ENCODE measurements around the gene EPS8L3. TPM values are rescaled to one million over a fixed set of nuclear protein-coding genes. Genes with fewer than 3 reads are reported as not detected.
A peak's percentile ranks its signal among the peaks of the same experiment; 100 is the strongest.

Gene EPS8L3
- total RNA-seq, 1 experiment from 2014 or later: not detected

DNA sequence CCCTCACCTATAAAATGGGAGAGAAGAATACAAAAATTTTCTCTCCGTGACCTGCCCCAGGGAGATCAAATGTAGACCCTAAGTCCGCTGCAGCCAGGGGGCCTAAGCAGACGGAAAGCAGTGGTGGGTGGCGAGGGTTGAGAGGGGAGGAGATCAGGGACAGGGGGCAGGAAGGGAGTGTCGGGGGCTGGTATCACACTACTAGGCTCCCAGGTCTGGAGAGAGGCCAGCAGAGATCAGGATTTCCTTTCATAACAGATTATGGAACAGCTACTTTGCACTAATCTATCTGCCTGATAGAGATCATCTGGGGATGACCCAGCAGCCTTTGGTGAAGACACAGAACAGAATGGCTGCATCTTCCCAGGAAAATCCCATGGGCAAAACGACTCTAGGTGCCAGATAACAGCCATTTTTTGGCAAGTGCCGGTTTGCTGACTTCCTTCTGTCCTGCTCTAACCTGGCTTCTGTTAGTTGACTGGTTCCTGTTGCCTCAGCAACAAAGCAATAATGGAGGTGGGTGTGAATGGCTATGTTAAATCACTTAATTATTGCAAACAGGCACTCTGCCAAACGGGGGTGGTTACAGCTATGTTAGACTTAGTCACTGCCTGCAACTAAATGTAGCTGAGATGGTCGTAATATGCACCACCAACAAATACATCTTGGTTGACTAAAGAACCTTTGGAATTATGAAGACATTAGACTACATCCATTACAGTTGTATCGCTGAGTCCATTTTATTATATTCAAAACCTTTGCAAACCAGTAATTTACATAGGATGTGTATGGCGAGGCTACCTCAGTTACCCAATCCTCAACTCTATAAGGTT is 30.0 kb upstream of the EPS8L3 start:
- H3K9me3 ChIP-seq (ENCODE audit: control insufficient read depth, insufficient read depth, low read depth, low read length): no peaks in the 10 kb centered on the region
- CTCF ChIA-PET: interaction anchor here (0.6 to 0.7 kb wide), 2 partner anchors 130 to 272 kb away, joined by 6 read pairs; no protein-coding TSS in a partner anchor
- POLR2A ChIA-PET: interaction anchor here (0.7 kb wide), 1 partner anchor 191 kb away, joined by 3 read pairs; the partner anchor contains the start of gene AHCYL1
- BruUV-seq (replicated peaks): TSS peak; percentile 67
- no peaks in the 10 kb centered on the region for H3K36me3 ChIP-seq (ENCODE audit: control insufficient read depth, insufficient read depth, low read length)
- H3K27me3 ChIP-seq (ENCODE audit: control insufficient read depth, insufficient read depth, low read length): no peaks in the 10 kb centered on the region
- peak overlapping the region; percentile 93 for H3K27ac ChIP-seq (ENCODE audit: low read length)
- in situ Hi-C loops (cut with HindIII; ENCODE audit: low pct_unique_long_range_greater_than_20kb, low sequenced_read_pairs) (no loop called here), intact Hi-C loops (cut with micrococcal nuclease; ENCODE audit: unreplicated experiment) (loop anchor here (5.0 kb wide), 1 partner anchor 119 kb away; the partner anchor contains the start of gene CSF1)
- TF ChIP-seq, protein P1, sequence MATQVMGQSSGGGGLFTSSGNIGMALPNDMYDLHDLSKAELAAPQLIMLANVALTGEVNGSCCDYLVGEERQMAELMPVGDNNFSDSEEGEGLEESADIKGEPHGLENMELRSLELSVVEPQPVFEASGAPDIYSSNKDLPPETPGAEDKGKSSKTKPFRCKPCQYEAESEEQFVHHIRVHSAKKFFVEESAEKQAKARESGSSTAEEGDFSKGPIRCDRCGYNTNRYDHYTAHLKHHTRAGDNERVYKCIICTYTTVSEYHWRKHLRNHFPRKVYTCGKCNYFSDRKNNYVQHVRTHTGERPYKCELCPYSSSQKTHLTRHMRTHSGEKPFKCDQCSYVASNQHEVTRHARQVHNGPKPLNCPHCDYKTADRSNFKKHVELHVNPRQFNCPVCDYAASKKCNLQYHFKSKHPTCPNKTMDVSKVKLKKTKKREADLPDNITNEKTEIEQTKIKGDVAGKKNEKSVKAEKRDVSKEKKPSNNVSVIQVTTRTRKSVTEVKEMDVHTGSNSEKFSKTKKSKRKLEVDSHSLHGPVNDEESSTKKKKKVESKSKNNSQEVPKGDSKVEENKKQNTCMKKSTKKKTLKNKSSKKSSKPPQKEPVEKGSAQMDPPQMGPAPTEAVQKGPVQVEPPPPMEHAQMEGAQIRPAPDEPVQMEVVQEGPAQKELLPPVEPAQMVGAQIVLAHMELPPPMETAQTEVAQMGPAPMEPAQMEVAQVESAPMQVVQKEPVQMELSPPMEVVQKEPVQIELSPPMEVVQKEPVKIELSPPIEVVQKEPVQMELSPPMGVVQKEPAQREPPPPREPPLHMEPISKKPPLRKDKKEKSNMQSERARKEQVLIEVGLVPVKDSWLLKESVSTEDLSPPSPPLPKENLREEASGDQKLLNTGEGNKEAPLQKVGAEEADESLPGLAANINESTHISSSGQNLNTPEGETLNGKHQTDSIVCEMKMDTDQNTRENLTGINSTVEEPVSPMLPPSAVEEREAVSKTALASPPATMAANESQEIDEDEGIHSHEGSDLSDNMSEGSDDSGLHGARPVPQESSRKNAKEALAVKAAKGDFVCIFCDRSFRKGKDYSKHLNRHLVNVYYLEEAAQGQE (IDR thresholded peaks at IDR 0.05; ENCODE audit: insufficient read depth in 1 of 2, low read depth in 2 of 2, low read length in 1 of 2): no peak
- TF ChIP-seq POLR2AphosphoS5 (IDR thresholded peaks at IDR 0.05; ENCODE audit: low read depth, low read length) (no peak), TCF7L2 (IDR thresholded peaks at IDR 0.05; ENCODE audit: low read depth, low read length) (no peak), SIN3A (IDR thresholded peaks at IDR 0.05; ENCODE audit: borderline replicate concordance, insufficient read depth, low read depth, low read length) (no peak)
- TF ChIP-seq, protein P2, sequence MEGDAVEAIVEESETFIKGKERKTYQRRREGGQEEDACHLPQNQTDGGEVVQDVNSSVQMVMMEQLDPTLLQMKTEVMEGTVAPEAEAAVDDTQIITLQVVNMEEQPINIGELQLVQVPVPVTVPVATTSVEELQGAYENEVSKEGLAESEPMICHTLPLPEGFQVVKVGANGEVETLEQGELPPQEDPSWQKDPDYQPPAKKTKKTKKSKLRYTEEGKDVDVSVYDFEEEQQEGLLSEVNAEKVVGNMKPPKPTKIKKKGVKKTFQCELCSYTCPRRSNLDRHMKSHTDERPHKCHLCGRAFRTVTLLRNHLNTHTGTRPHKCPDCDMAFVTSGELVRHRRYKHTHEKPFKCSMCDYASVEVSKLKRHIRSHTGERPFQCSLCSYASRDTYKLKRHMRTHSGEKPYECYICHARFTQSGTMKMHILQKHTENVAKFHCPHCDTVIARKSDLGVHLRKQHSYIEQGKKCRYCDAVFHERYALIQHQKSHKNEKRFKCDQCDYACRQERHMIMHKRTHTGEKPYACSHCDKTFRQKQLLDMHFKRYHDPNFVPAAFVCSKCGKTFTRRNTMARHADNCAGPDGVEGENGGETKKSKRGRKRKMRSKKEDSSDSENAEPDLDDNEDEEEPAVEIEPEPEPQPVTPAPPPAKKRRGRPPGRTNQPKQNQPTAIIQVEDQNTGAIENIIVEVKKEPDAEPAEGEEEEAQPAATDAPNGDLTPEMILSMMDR (IDR thresholded peaks at IDR 0.05): no peak
- ATAC-seq (peak; percentile 14; the same call in 1 of the 2 replicates), DNase-seq (ENCODE audit: low read depth, low spot score) (no peak)
- peak overlapping the region in 1 of 2 experiments; percentile 20; a peak in 1 of 4 replicates for H3K4me3 ChIP-seq (ENCODE audit: low read depth in 2 of 2, low read length in 2 of 2)
- H3K4me1 ChIP-seq (ENCODE audit: control insufficient read depth, insufficient read depth, low read length): peaks cover 75% of the 10 kb centered on the region

DNA sequence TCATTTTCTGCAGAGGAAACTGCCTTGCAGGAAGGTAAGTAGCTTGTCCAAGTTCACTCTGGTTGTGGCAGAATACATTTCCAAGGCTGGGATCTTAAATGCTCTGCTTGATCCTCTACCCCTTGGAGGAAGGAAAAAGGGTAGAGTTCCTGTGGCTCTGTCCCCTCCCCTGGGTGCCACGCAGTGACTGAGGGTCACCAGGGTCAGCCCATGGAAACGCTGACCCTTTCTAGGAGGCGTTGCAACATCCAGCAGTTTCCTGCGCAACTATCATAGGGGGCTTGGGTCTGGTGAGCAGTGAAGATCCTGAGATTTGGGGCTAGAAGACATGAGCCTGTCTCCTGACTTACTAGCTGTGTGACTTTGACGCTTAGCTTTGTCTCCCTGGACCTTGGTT is 29.4 kb upstream of the EPS8L3 start:
- peak overlapping the region; percentile 93 for H3K27ac ChIP-seq (ENCODE audit: low read length)
- intact Hi-C loops (cut with micrococcal nuclease; ENCODE audit: unreplicated experiment): loop anchor here (5.0 kb wide), 1 partner anchor 119 kb away; the partner anchor contains the start of gene CSF1
- DNase-seq (ENCODE audit: low read depth, low spot score) (no peak), ATAC-seq (no peak)
- H3K9me3 ChIP-seq (ENCODE audit: control insufficient read depth, insufficient read depth, low read depth, low read length): no peaks in the 10 kb centered on the region
- CTCF ChIA-PET: interaction anchor here (0.6 to 2.8 kb wide), 3 partner anchors 130 to 273 kb away, joined by 6 to 19 read pairs (median 6); partner anchors contain the start of gene AHCYL1
- TF ChIP-seq SIN3A (IDR thresholded peaks at IDR 0.05; ENCODE audit: borderline replicate concordance, insufficient read depth, low read depth, low read length) (no peak), TCF7L2 (IDR thresholded peaks at IDR 0.05; ENCODE audit: low read depth, low read length) (no peak), POLR2AphosphoS5 (IDR thresholded peaks at IDR 0.05; ENCODE audit: low read depth, low read length) (no peak)
- TF ChIP-seq, protein P1 (IDR thresholded peaks at IDR 0.05; ENCODE audit: insufficient read depth in 1 of 2, low read depth in 2 of 2, low read length in 1 of 2): no peak
- TF ChIP-seq, protein P2 (IDR thresholded peaks at IDR 0.05): no peak
- BruUV-seq (replicated peaks): no TSS peak
- no peaks in the 10 kb centered on the region for H3K27me3 ChIP-seq (ENCODE audit: control insufficient read depth, insufficient read depth, low read length)
- H3K36me3 ChIP-seq (ENCODE audit: control insufficient read depth, insufficient read depth, low read length): no peaks in the 10 kb centered on the region
- POLR2A ChIA-PET: interaction anchor here (0.7 kb wide), 1 partner anchor 191 kb away, joined by 3 read pairs; the partner anchor contains the start of gene AHCYL1
- in situ Hi-C loops (cut with HindIII; ENCODE audit: low pct_unique_long_range_greater_than_20kb, low sequenced_read_pairs): no loop called here
- peak overlapping the region in 1 of 2 experiments; percentile 20; a peak in 1 of 4 replicates for H3K4me3 ChIP-seq (ENCODE audit: low read depth in 2 of 2, low read length in 2 of 2)
- peaks cover 81% of the 10 kb centered on the region for H3K4me1 ChIP-seq (ENCODE audit: control insufficient read depth, insufficient read depth, low read length)
